VCaP (cell line): ENCODE data around the gene TMEM187.
A peak's percentile ranks its signal among the peaks of the same experiment; 100 is the strongest.

Source experiments
- H3K27ac ChIP-seq: fragments of 450-650 bp; 2 replicates; pipeline ENCODE4 v1.5.1; 2017
- CTCF ChIP-seq: fragments of 450-650 bp; conservative IDR thresholded peaks from 2 replicates; pipeline ENCODE4 v1.5.1; 2017; ENCODE audit warnings: mild to moderate bottlenecking, moderate library complexity

TMEM187 gene

DNA sequence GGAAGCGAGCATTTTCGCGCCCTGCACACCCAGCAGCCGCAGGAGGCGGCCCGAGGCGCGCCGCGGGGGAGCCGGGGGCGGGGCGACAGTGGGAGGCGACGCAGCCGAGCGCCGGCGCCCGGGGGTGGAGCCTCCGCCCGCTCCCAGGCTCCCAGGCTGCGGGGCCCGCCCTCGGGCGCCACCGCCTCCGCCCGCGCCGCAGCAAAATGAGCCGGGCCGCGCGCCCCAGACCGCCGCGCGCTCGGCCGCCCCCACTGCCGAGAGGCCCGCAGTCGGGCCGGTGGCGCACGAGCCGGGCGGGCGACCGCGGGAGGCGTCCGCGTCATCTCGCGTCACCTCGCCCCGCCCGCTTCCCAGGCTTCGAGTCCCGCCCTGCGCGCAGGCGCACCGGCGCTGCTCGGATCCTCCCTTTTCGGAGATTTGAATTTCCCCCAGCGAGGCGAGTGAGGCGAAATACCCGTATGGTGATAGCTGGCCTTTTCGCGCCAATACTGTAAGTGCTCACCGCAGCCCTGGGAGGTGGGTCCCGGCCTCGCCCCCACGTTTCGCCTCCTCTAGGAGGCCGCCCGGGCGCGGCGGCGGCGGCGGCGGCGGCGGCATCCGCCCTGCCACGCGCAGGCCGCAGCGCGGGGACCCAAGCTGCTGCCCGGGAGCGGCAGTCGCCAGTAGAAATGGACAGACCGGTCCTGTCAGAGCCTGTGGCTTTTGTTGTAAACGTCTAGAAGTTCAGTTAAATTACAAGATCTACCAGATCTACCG is at the start of gene TMEM187:
Gene TMEM187, plus strand, starts transcription at position 387 of the 759 bp plus-strand sequence. CDS start 9,309 bp downstream, outside the sequence.
- peak within 1 kb of the TSS; percentile 98 for H3K27ac ChIP-seq
- no peak for TF ChIP-seq CTCF

- H3K27ac ChIP-seq = no peak overlapping the region
- peak; percentile 78 for TF ChIP-seq CTCF
Observed at GRCh38 chrX:153922932-153923857, 49.4 kb upstream of the TMEM187 start.

GRCh38 chrX:153924149-153924861 is 48.2 kb upstream of the TMEM187 start:
- H3K27ac ChIP-seq = peak overlapping the region; percentile 21; the same call in 1 of the 2 replicates
- peak; percentile 47 for TF ChIP-seq CTCF

DNA sequence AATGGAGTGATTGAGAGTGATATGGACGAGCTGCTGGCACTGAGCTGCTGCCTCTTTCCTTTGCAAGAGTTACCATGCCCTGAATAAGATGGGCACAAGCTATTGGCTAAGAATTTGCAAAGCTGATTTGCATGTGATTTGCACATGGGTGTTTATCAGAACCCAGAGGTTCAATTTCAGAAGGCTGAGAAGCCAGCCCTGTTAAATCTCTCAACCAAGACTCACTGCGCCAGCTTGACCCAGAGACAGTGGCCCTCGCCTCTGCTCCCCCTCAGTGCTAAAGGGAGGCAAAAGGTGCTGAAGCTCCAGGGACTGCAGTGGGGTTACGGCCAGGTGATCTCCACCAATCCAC is 47.2 kb upstream of the TMEM187 start:
- no peak for TF ChIP-seq CTCF
- H3K27ac ChIP-seq = no peak overlapping the region

- H3K27ac ChIP-seq = peak within 1 kb of the TSS; percentile 91
Observed at GRCh38 chrX:153925739-153926551, 46.6 kb upstream of the TMEM187 start, which contains the start of gene ARHGAP4. ARHGAP4 (minus strand) TSS chrX:153926264; CDS start chrX:153926202, 62 bp downstream.

GRCh38 chrX:153926552-153926857 is 46.0 kb upstream of the TMEM187 start:
- TF ChIP-seq CTCF = no peak
- H3K27ac ChIP-seq = peak overlapping the region; percentile 91

More at GRCh38 chrX:153925739-153926551, 46.6 kb upstream of the TMEM187 start, which contains the start of gene ARHGAP4:
- TF ChIP-seq CTCF = no peak
